GM04503 (cell line): Measurements from ENCODE around the gene FBXO45.
"Not testable (repeated sequence)": the region's sequence is repeated elsewhere in the genome, so short reads cannot be mapped to it uniquely, and the experiment has no call there.

Experiments used
- DNase-seq: peaks from one replicate; pipeline ENCODE4 v3.0.0-alpha.2; 2012; ENCODE audit warnings: low read depth

The FBXO45 gene

GRCh38 chr3:196619223-196619622, 50.8 kb downstream of the FBXO45 start:
- DNase-seq: no peak

- DNase-seq: not testable (repeated sequence)
Measured at GRCh38 chr3:196619627-196620026, 51.2 kb downstream of the FBXO45 start.

GRCh38 chr3:196620161-196620604, 51.7 kb downstream of the FBXO45 start:
- no peak for DNase-seq

- no peak for DNase-seq
Measured at GRCh38 chr3:196620684-196621083, 52.2 kb downstream of the FBXO45 start.

- no peak for DNase-seq
Measured at GRCh38 chr3:196621611-196622010, 53.2 kb downstream of the FBXO45 start.

- no peak for DNase-seq
Measured at GRCh38 chr3:196624067-196624790, 55.8 kb downstream of the FBXO45 start.

- no peak for DNase-seq
Measured at GRCh38 chr3:196624907-196625306, 56.4 kb downstream of the FBXO45 start.

- no peak for DNase-seq
Measured at GRCh38 chr3:196625331-196625730, 56.9 kb downstream of the FBXO45 start.

GRCh38 chr3:196627918-196628231, 59.4 kb downstream of the FBXO45 start:
- DNase-seq: no peak

- DNase-seq: no peak
Measured at GRCh38 chr3:196629228-196629627, 60.8 kb downstream of the FBXO45 start.

GRCh38 chr3:196631682-196632045, 63.2 kb downstream of the FBXO45 start:
- DNase-seq: no peak

- no peak for DNase-seq
Measured at GRCh38 chr3:196632046-196632751, 63.7 kb downstream of the FBXO45 start.

- DNase-seq: no peak
Measured at GRCh38 chr3:196633555-196634151, 65.2 kb downstream of the FBXO45 start.

- DNase-seq: no peak
Measured at GRCh38 chr3:196634224-196634623, 65.8 kb downstream of the FBXO45 start.

- DNase-seq: no peak
Measured at GRCh38 chr3:196634829-196635228, 66.4 kb downstream of the FBXO45 start.

- DNase-seq: no peak
Measured at GRCh38 chr3:196636369-196637349, 68.2 kb downstream of the FBXO45 start.

- DNase-seq: not testable (repeated sequence)
Measured at GRCh38 chr3:196637941-196638340, 69.5 kb downstream of the FBXO45 start.
